OCI-LY1 (cell line): ENCODE results near the gene XRCC2.
"Not testable (repeated sequence)": the region's sequence is repeated elsewhere in the genome, so short reads cannot be mapped to it uniquely, and the experiment has no call there.

Experiments used
- CTCF ChIP-seq: fragments of 200-600 bp; sonication (generic), shearing (Covaris generic); IDR thresholded peaks from 2 replicates; pipeline ENCODE4 v1.5.1; 2017; ENCODE audit warnings: mild to moderate bottlenecking, antibody characterized with exemption, low read length, moderate library complexity, mixed read lengths
- EZH2 ChIP-seq: fragments of 200-600 bp; sonication (generic), shearing (Covaris generic); IDR thresholded peaks from 2 replicates; pipeline ENCODE4 v1.8.0; 2017; ENCODE audit warnings: borderline replicate concordance, mixed run types, mild to moderate bottlenecking, antibody characterized with exemption, low read length, moderate library complexity, mixed read lengths

- TF ChIP-seq CTCF, EZH2: not testable (repeated sequence)
Measured at GRCh38 chr7:152628772-152629171, 47.2 kb downstream of the XRCC2 start.
